ENCODE results near the gene ZACN. TPM values are rescaled to one million over a fixed set of nuclear protein-coding genes. Genes with fewer than 3 reads are reported as not detected.

Gene ZACN
- total RNA-seq, 4 donors from 2014 or later = 2.2 TPM; not detected in 3

DNA sequence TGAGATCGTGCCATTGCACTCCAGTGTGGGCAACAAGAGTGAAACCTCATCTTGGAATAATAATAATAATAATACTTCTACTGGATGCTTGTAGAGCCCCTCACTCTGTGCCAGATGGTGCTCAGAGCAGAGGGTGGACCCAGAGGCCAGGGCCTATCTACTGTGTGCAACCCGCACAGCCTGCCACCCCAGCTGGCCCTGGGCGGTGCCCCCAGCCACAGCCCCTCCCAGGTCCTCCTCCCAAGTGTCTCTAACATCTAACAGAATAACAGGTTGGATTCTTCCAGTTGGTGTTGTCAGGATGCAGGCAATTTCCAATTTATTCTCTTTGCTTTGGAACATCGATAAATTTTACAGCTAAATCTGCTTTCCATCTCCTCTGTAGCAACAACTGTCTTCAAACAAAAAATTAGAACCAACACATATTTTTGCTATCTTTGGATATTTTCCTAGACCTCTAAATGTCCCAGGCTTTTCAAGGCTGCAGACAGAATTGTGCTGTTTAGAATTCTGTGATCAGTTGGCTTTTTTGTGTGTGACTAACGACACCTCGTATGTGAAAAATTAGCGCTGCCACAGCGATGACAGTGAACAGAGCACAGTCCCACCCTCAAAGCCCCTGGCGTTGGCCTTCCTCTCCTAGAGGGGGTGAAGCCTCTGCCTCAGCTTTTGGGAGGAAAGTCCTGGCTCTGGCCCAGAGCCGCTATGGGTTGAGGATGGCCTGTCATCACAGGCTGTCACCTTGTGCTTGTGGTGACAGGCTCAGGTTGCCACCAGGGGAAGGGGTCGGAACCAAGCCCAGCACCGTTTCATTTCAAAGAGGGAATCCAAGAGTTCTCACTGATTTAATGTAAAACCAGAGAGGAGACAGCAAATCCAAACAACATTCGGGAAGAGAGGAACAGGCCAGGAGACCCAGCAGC lies 44.3 kb upstream of the ZACN start:
- no peak overlapping the region for H3K4me3 ChIP-seq (replicated peaks in 1 of 3)
- no peaks in the 10 kb centered on the region for H3K27me3 ChIP-seq
- intact Hi-C loops (cut with DNase I) = no loop called here
- no peaks in the 10 kb centered on the region for H3K4me1 ChIP-seq
- 89 to 94% methylated on average over 13 of the region's 13 CpGs for WGBS, 2 donors
- no peak for DNase-seq
- peaks cover 15 to 16% of the 10 kb centered on the region in 2 donors for H3K36me3 ChIP-seq
- no peaks in the 10 kb centered on the region for H3K9me3 ChIP-seq
- H3K27ac ChIP-seq = no peak overlapping the region
- TF ChIP-seq, protein P1, sequence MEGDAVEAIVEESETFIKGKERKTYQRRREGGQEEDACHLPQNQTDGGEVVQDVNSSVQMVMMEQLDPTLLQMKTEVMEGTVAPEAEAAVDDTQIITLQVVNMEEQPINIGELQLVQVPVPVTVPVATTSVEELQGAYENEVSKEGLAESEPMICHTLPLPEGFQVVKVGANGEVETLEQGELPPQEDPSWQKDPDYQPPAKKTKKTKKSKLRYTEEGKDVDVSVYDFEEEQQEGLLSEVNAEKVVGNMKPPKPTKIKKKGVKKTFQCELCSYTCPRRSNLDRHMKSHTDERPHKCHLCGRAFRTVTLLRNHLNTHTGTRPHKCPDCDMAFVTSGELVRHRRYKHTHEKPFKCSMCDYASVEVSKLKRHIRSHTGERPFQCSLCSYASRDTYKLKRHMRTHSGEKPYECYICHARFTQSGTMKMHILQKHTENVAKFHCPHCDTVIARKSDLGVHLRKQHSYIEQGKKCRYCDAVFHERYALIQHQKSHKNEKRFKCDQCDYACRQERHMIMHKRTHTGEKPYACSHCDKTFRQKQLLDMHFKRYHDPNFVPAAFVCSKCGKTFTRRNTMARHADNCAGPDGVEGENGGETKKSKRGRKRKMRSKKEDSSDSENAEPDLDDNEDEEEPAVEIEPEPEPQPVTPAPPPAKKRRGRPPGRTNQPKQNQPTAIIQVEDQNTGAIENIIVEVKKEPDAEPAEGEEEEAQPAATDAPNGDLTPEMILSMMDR (IDR thresholded peaks at IDR 0.05) = no peak
- no peak for TF ChIP-seq POLR2A (IDR thresholded peaks at IDR 0.05)

DNA sequence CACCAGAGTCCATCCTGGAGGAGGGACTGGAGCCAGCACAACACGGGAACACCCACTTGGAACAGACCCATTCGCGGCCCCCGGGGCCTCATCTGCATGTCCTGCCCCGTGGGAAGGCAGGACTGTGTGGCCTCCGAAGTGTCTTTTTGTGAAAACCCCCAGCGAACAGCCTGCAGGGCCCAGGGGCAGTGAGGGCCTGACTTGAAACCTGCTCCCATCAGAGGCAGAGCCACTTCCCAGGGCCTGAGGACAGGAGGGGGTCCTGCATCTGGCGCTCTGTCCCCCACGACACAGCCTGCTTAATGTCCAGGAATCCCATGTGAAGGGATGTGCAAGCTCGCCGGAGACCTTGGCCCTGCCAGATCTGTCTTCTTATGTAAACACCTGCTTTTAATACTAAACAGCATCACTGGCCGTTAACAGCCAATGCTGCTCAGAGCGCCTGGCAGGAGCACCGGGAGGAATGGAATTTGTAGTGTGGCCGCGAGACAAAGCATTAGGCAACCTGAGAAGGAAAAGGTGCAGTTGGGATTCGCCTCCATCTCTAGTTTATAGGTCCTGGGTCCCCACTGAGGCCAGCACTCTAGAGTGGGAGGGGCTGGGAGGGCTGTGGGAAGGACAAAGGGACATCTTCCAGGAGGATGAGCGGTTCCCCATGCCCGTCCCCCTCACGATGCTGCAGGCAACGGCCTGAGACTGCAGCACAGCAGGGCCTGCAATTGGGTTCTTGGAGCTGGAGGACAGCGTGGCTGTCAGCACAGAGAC lies 42.3 kb upstream of the ZACN start:
- no peak for DNase-seq
- H3K4me1 ChIP-seq = no peaks in the 10 kb centered on the region
- no peaks in the 10 kb centered on the region for H3K27me3 ChIP-seq
- 57 to 63% methylated on average over 19 to 22 of the region's 22 CpGs for WGBS, 2 donors
- no peak overlapping the region for H3K27ac ChIP-seq
- intact Hi-C loops (cut with DNase I) = no loop called here
- peaks cover 35 to 36% of the 10 kb centered on the region in 2 donors for H3K36me3 ChIP-seq
- H3K9me3 ChIP-seq = no peaks in the 10 kb centered on the region
- no peak overlapping the region for H3K4me3 ChIP-seq (replicated peaks in 1 of 3)
- TF ChIP-seq, protein P1 (IDR thresholded peaks at IDR 0.05) = no peak
- no peak for TF ChIP-seq POLR2A (IDR thresholded peaks at IDR 0.05)

DNA sequence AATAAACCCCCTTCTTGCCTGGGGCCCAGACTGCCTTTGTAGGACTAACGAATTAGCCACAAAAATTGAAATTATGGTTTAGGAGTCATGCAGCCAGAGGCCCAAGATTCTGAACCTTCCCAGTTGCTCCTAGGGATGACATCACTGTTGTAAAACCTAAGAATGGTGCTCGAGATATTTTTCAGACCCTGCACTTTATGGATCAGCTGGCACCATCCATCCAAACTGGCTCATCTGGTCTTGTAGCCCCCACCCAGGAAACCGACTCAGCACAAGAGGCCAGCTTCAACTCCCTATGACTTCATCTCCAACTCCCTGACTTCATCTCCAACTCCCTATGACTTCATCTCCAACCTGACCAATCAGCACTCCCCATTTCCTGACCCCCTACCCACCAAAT lies 40.9 kb upstream of the ZACN start:
- intact Hi-C loops (cut with DNase I) = no loop called here
- H3K27me3 ChIP-seq = no peaks in the 10 kb centered on the region
- no peak overlapping the region for H3K4me3 ChIP-seq (replicated peaks in 1 of 3)
- no peak for DNase-seq
- H3K27ac ChIP-seq = no peak overlapping the region
- no peaks in the 10 kb centered on the region for H3K9me3 ChIP-seq
- WGBS, 2 donors = 84 to 87% methylated on average over 3 of the region's 3 CpGs
- TF ChIP-seq POLR2A (IDR thresholded peaks at IDR 0.05) = no peak
- TF ChIP-seq, protein P1 (IDR thresholded peaks at IDR 0.05) = no peak
- H3K4me1 ChIP-seq = no peaks in the 10 kb centered on the region
- peaks cover 49 to 50% of the 10 kb centered on the region in 2 donors for H3K36me3 ChIP-seq

DNA sequence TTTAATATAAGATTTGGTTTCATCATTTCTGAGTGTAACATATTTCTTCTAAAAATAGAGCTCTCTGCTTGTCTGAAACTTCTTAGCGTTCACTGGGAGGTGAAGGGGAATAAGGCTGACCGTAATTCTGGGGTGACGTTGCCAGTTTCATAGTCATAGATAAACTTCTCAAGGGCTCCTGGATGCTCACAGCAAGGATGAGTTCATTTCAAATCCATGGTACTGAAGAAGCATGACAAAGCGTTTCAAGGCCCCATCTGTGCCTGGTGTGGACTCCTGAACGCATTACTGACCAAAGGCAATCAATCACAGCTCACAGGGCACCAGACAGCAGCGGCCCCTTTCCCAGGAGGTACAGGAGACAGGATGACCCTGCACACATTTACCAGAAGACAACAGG lies 39.9 kb upstream of the ZACN start:
- H3K9me3 ChIP-seq = no peaks in the 10 kb centered on the region
- no peaks in the 10 kb centered on the region for H3K27me3 ChIP-seq
- H3K36me3 ChIP-seq = peaks cover 60% of the 10 kb centered on the region in 2 donors
- WGBS, 2 donors = 91 to 93% methylated on average over 4 to 6 of the region's 6 CpGs
- no peak overlapping the region for H3K4me3 ChIP-seq (replicated peaks in 1 of 3)
- intact Hi-C loops (cut with DNase I) = no loop called here
- TF ChIP-seq, protein P1 (IDR thresholded peaks at IDR 0.05) = no peak
- TF ChIP-seq POLR2A (IDR thresholded peaks at IDR 0.05) = no peak
- DNase-seq = no peak
- no peaks in the 10 kb centered on the region for H3K4me1 ChIP-seq
- H3K27ac ChIP-seq = no peak overlapping the region
